Uterus (tissue), 4 donors: Measurements from ENCODE around the gene TMEM132C. TPM values are rescaled to one million over a fixed set of nuclear protein-coding genes. Genes with fewer than 3 reads are reported as not detected.

Experiments used
- DNase-seq, 2 donors: peaks; one replicate each; pipeline ENCODE4 v3.0.0-alpha.2; 2019 to 2020
- H3K27ac ChIP-seq, 2 donors: fragments of 200-600 bp; sonication (generic); 1 replicate in 1 of 2; 2 replicates in 1 of 2; pipeline ENCODE4 v1.5.1; 2016 to 2018
- H3K27me3 ChIP-seq, 2 donors: fragments of 200-600 bp; sonication (generic); one replicate each; pipeline ENCODE4 v1.5.1; 2018 to 2019; ENCODE audit warnings: control low read depth in 1 of 2
- H3K36me3 ChIP-seq, 2 donors: fragments of 200-600 bp; sonication (generic); one replicate each; pipeline ENCODE4 v1.5.1; 2019; ENCODE audit warnings: control low read depth in 1 of 2
- H3K4me1 ChIP-seq, 2 donors: fragments of 200-600 bp; sonication (generic); one replicate each; pipeline ENCODE4 v1.5.1; 2018 to 2019; ENCODE audit warnings: control low read depth in 1 of 2
- H3K4me3 ChIP-seq, 2 donors: fragments of 200-600 bp; sonication (generic); 1 replicate in 1 of 2; 2 replicates in 1 of 2; pipeline ENCODE4 v1.5.1; 2018 to 2019; ENCODE audit warnings: mild to moderate bottlenecking in 1 of 2
- H3K9me3 ChIP-seq, 2 donors: fragments of 200-600 bp; sonication (generic); one replicate each; pipeline ENCODE4 v1.5.1; 2019; ENCODE audit warnings: control low read depth in 1 of 2
- CTCF ChIP-seq, 4 experiments: fragments of 200-600 bp in 2 of 4; fragments of 450-650 bp in 2 of 4; sonication (generic) in 2 of 4; IDR thresholded peaks; one replicate each; pipeline ENCODE4 v1.5.1; 2016 to 2019; ENCODE audit warnings: antibody characterized with exemption in 4 of 4, mild to moderate bottlenecking in 2 of 4, moderate library complexity in 1 of 4
- POLR2A ChIP-seq, 2 donors: fragments of 450-650 bp; IDR thresholded peaks; one replicate each; pipeline ENCODE4 v1.6.1; 2016; ENCODE audit warnings: antibody characterized with exemption in 2 of 2, mild to moderate bottlenecking in 1 of 2, moderate library complexity in 1 of 2
- intact Hi-C: fragments of 100-400 bp; cut with DNase I; formaldehyde crosslinking; loops from one replicate; pipeline ENCODE4 v1.15.1; 2023; ENCODE audit warnings: low total_unique reads
- total RNA-seq, 4 donors: library from RNA; depleted of rRNA in 3 of 4; stranded (reverse); fragments of >200 nt in 3 of 4; gene quantifications; one replicate each; pipeline versions ENCODE4 v1.1.0 to v1.2.4, GENCODE V29; 2014 to 2023
- donor health status: DM: yes; HTN: yes; CAD: no.

Gene TMEM132C
- total RNA-seq, 4 donors from 2014 or later = 0.26 to 48.3 (median 5.0) TPM

GRCh38 chr12:128581321-128581761 is 314.4 kb downstream of the TMEM132C start:
- no peak overlapping the region for H3K27ac ChIP-seq
- no peaks in the 10 kb centered on the region for H3K36me3 ChIP-seq
- H3K4me1 ChIP-seq = no peaks in the 10 kb centered on the region
- no peak for DNase-seq
- intact Hi-C loops = no loop called here
- H3K4me3 ChIP-seq = no peak overlapping the region
- no peaks in the 10 kb centered on the region for H3K9me3 ChIP-seq
- TF ChIP-seq POLR2A (IDR thresholded peaks at IDR 0.05) = no peak
- no peak for TF ChIP-seq CTCF (IDR thresholded peaks at IDR 0.05)
- H3K27me3 ChIP-seq = no peaks in the 10 kb centered on the region

- no peak overlapping the region for H3K27ac ChIP-seq
- H3K9me3 ChIP-seq = no peaks in the 10 kb centered on the region
- TF ChIP-seq CTCF (IDR thresholded peaks at IDR 0.05) = no peak
- DNase-seq = no peak
- H3K36me3 ChIP-seq = no peaks in the 10 kb centered on the region
- H3K4me3 ChIP-seq = no peak overlapping the region
- H3K27me3 ChIP-seq = no peaks in the 10 kb centered on the region
- intact Hi-C loops = no loop called here
- H3K4me1 ChIP-seq = no peaks in the 10 kb centered on the region
Observed at GRCh38 chr12:128583453-128583852, 316.5 kb downstream of the TMEM132C start.

GRCh38 chr12:128586451-128587029 is 319.6 kb downstream of the TMEM132C start:
- Histone ChIP-seq H3K4me1 (no peaks in the 10 kb centered on the region), H3K27me3 (no peaks in the 10 kb centered on the region), H3K9me3 (no peaks in the 10 kb centered on the region), H3K4me3 (no peak overlapping the region), H3K36me3 (no peaks in the 10 kb centered on the region), H3K27ac (no peak overlapping the region)
- no peak for DNase-seq
- intact Hi-C loops = no loop called here
- no peak for TF ChIP-seq POLR2A (IDR thresholded peaks at IDR 0.05)
- no peak for TF ChIP-seq CTCF (IDR thresholded peaks at IDR 0.05)

DNA sequence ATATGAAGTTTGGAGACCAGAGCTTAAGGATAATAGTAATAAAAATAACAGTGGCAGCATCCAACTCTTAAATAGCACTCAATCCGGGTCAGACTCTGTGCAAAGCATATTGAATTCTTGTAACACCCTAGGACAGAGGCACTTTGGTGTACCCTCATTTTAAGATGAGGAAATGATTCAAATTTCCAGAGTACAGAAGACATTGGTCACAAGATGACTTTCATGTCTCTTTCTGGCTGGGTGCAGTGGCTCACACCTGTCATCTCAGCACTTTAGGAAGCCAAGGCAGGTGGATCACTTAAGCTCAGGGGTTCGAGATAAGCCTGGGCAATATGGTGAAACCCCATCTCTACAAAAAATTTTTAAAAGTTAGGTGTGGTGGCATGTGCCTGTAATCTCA is 320.9 kb downstream of the TMEM132C start:
- H3K4me1 ChIP-seq = no peaks in the 10 kb centered on the region
- TF ChIP-seq POLR2A (IDR thresholded peaks at IDR 0.05) = no peak
- H3K36me3 ChIP-seq = no peaks in the 10 kb centered on the region
- H3K9me3 ChIP-seq = no peaks in the 10 kb centered on the region
- no peak overlapping the region for H3K4me3 ChIP-seq
- H3K27me3 ChIP-seq = no peaks in the 10 kb centered on the region
- DNase-seq = no peak
- no peak overlapping the region for H3K27ac ChIP-seq
- intact Hi-C loops = no loop called here

DNA sequence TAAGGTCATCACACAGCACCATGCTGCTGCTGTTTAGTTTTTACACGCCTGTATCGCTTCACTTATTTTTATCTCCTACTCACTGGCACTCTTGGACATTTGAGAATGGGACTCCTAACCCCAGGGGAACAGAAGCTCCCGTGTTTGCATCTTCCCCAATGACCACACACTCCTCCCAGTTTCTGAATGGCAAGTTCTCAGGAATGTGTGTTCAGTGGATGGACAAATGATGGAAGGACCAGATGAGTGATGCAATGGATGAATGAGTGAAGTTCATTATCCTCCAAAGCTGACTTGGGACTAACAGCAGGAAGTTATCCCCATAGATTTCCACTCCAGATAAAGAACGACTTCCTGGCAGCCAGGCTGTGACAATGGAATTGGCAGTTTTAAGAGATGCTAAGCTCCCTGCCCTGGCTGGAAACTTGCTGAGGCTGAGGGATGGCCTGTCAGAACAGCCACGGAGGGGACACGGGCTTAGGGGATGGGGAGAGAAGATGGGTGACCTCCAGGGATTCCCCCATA is 325.3 kb downstream of the TMEM132C start:
- Histone ChIP-seq H3K27ac (no peak overlapping the region), H3K4me1 (no peaks in the 10 kb centered on the region), H3K36me3 (no peaks in the 10 kb centered on the region), H3K4me3 (no peak overlapping the region), H3K9me3 (no peaks in the 10 kb centered on the region), H3K27me3 (no peaks in the 10 kb centered on the region)
- TF ChIP-seq POLR2A (IDR thresholded peaks at IDR 0.05) (no peak), CTCF (IDR thresholded peaks at IDR 0.05) (no peak)
- DNase-seq = no peak
- intact Hi-C loops = no loop called here

DNA sequence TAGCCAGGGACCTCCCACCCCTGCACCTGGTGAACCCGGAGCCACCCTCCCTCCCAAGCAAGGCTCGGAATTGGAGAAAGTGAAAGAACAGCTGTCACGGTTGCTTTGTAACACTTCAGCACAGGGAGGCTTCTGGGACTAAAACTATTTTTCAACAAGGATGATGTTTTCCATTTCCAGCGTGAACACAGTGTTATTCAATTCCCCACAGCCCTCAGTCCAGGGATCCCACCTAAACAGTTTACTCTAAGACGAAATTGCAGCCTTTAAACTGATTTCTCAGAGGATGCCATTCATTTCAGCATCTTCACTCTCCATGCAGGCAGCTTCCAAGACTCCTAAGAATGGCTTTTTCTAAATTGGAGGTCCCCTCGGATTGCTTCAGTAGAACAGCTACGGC is 327.6 kb downstream of the TMEM132C start:
- H3K4me3 ChIP-seq = no peak overlapping the region
- no peaks in the 10 kb centered on the region for H3K27me3 ChIP-seq
- no peaks in the 10 kb centered on the region for H3K9me3 ChIP-seq
- H3K27ac ChIP-seq = no peak overlapping the region
- no peak for TF ChIP-seq CTCF (IDR thresholded peaks at IDR 0.05)
- no peak for TF ChIP-seq POLR2A (IDR thresholded peaks at IDR 0.05)
- intact Hi-C loops = no loop called here
- H3K4me1 ChIP-seq = no peaks in the 10 kb centered on the region
- no peaks in the 10 kb centered on the region for H3K36me3 ChIP-seq
- DNase-seq = no peak
